ENCODE results near the gene PRKCH. TPM values are rescaled to one million over a fixed set of nuclear protein-coding genes. Genes with fewer than 3 reads are reported as not detected.
A peak's percentile ranks its signal among the peaks of the same experiment; 100 is the strongest.

PRKCH gene
- total and polyA plus RNA-seq, 7 experiments from 2014 or later, result 191 to 359 (median 314) TPM

DNA sequence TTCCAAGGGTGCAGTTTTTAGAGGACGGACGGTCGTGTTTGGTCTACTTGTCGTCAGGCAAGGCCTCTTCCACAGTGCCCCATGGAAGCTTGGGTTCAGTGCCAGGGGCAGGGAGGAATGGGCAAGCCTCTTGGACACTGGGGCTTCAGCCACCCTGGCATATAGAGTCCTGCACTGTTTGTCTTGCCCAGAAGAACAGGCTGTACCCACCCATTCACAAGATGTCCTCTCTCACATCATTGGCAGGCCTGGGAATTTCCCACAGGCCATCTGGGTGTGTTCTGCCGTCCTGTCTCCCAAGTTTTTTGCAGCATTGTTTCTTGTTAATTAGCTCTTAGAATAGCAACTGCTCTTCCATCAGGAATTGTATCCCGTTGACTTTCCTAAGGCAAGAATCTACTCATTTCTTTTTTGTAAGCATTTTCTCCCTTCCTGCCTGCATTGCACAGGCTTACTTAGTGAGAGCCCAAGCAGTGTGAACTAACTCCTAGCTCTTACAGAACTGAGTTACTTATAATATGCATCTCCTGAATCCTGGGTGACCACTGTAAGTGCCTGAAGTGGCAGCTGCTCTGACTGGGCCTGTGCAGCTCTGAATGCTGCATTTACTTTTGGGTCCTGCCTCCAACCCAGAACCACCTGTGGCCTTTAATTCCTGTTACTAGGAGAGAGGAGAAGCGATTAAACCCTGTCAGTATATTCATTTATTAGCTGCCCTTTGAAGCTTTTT is 224.5 kb downstream of the PRKCH start:
- DNase-seq, result no peak
- H3K4me1 ChIP-seq (ENCODE audit: control insufficient read depth in 2 of 2, insufficient read depth in 2 of 2, low read length in 2 of 2), result no peaks in the 10 kb centered on the region
- CTCF ChIA-PET, result interaction anchor here (0.5 to 0.6 kb wide), 3 partner anchors 16 to 254 kb away, joined by 3 read pairs; no protein-coding TSS in a partner anchor
- ATAC-seq, result no peak
- H3K4me3 ChIP-seq (ENCODE audit: low read length), result no peak overlapping the region
- Mint-ChIP-seq H3K4me3 (no peak overlapping the region), H3K27ac (peak overlapping the region; percentile 1 to 88 (median 66)), H3K9me3 (peaks cover 0 to 4% (median 0%) of the 10 kb centered on the region in 11 donors), H3K4me1 (peaks cover 9 to 62% (median 18%) of the 10 kb centered on the region in 7 donors), H3K36me3 (peaks cover 10 to 72% (median 52%) of the 10 kb centered on the region in 5 donors), H3K27me3 (no peaks in the 10 kb centered on the region)
- POLR2A ChIA-PET, result interaction anchor here (0.9 to 1.4 kb wide), 2 partner anchors 21 to 65 kb away, joined by 3 read pairs; no protein-coding TSS in a partner anchor
- H3K27ac ChIP-seq (ENCODE audit: low read depth, low read length), result no peak overlapping the region
- no peaks in the 10 kb centered on the region for H3K9me3 ChIP-seq (ENCODE audit: control insufficient read depth in 2 of 3, low read length in 3 of 3)
- no peaks in the 10 kb centered on the region for H3K27me3 ChIP-seq (ENCODE audit: control insufficient read depth in 2 of 2, insufficient read depth in 2 of 2, low read length in 2 of 2)
- peaks cover 21 to 92% (median 46%) of the 10 kb centered on the region in 3 experiments for H3K36me3 ChIP-seq (ENCODE audit: control insufficient read depth in 2 of 3, insufficient read depth in 3 of 3, low read length in 3 of 3)
- intact Hi-C loops (cut with micrococcal nuclease), result no loop called here

GRCh38 chr14:61547186-61548069 is 226.0 kb downstream of the PRKCH start:
- Histone ChIP-seq H3K4me1 (ENCODE audit: control insufficient read depth in 2 of 2, insufficient read depth in 2 of 2, low read length in 2 of 2) (peaks cover 6 to 7% of the 10 kb centered on the region in 2 donors), H3K4me3 (ENCODE audit: low read length) (no peak overlapping the region), H3K9me3 (ENCODE audit: control insufficient read depth in 2 of 3, low read length in 3 of 3) (no peaks in the 10 kb centered on the region), H3K27ac (ENCODE audit: low read depth, low read length) (peak overlapping the region; percentile 14), H3K36me3 (ENCODE audit: control insufficient read depth in 2 of 3, insufficient read depth in 3 of 3, low read length in 3 of 3) (peaks cover 21 to 99% (median 55%) of the 10 kb centered on the region in 3 experiments), H3K27me3 (ENCODE audit: control insufficient read depth in 2 of 2, insufficient read depth in 2 of 2, low read length in 2 of 2) (no peaks in the 10 kb centered on the region)
- peaks cover 14 to 67% (median 34%) of the 10 kb centered on the region in 7 donors for H3K4me1 Mint-ChIP-seq
- intact Hi-C loops (cut with micrococcal nuclease), result no loop called here
- no peak for DNase-seq
- no peak overlapping the region for H3K4me3 Mint-ChIP-seq
- H3K27ac Mint-ChIP-seq, result peak overlapping the region in 8 of 9 donors; percentile 54 to 89 (median 82)
- POLR2A ChIA-PET, result interaction anchor here (0.6 to 1.4 kb wide), 3 partner anchors 19 to 173 kb away, joined by 3 read pairs; no protein-coding TSS in a partner anchor
- H3K9me3 Mint-ChIP-seq, result peaks cover 0 to 4% (median 0%) of the 10 kb centered on the region in 11 donors
- peaks cover 15 to 80% (median 55%) of the 10 kb centered on the region in 5 donors for H3K36me3 Mint-ChIP-seq
- CTCF ChIA-PET, result interaction anchor here (0.7 to 0.8 kb wide), 4 partner anchors 15 to 289 kb away, joined by 3 read pairs; no protein-coding TSS in a partner anchor
- no peaks in the 10 kb centered on the region for H3K27me3 Mint-ChIP-seq
- no peak for ATAC-seq

DNA sequence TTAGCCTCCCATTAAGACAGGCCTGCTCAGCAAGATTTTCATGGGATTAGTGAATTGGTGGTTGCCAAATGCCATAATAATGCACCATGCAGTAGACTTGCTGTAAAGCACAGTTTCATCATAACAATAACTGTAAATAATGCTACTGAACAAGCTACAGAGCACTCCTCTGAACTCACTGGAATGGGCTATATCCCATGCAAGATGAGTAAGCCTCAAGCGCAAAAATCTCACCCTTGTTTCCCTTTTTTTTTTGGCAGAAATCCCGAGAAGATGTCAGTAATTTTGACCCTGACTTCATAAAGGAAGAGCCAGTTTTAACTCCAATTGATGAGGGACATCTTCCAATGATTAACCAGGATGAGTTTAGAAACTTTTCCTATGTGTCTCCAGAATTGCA is 228.0 kb downstream of the PRKCH start:
- Mint-ChIP-seq H3K4me1 (peaks cover 22 to 76% (median 52%) of the 10 kb centered on the region in 7 donors), H3K9me3 (peaks cover 0 to 4% (median 0%) of the 10 kb centered on the region in 11 donors), H3K27me3 (no peaks in the 10 kb centered on the region), H3K36me3 (peaks cover 15 to 75% (median 53%) of the 10 kb centered on the region in 5 donors), H3K27ac (peak overlapping the region in 8 of 9 donors; percentile 15 to 87 (median 66)), H3K4me3 (no peak overlapping the region)
- intact Hi-C loops (cut with micrococcal nuclease), result no loop called here
- Histone ChIP-seq H3K27me3 (ENCODE audit: control insufficient read depth in 2 of 2, insufficient read depth in 2 of 2, low read length in 2 of 2) (no peaks in the 10 kb centered on the region), H3K4me3 (ENCODE audit: low read length) (no peak overlapping the region), H3K9me3 (ENCODE audit: control insufficient read depth in 2 of 3, low read length in 3 of 3) (no peaks in the 10 kb centered on the region), H3K36me3 (ENCODE audit: control insufficient read depth in 2 of 3, insufficient read depth in 3 of 3, low read length in 3 of 3) (peaks cover 21 to 79% (median 55%) of the 10 kb centered on the region in 3 experiments), H3K4me1 (ENCODE audit: control insufficient read depth in 2 of 2, insufficient read depth in 2 of 2, low read length in 2 of 2) (peaks cover 9 to 12% of the 10 kb centered on the region in 2 donors), H3K27ac (ENCODE audit: low read depth, low read length) (no peak overlapping the region)
- CTCF ChIA-PET, result no interaction called here
- DNase-seq (no peak), ATAC-seq (no peak)
- POLR2A ChIA-PET, result interaction anchor here (0.6 kb wide), 1 partner anchor 264 kb away, joined by 3 read pairs; no protein-coding TSS in a partner anchor

GRCh38 chr14:61551384-61551783 is 230.0 kb downstream of the PRKCH start:
- peak; percentile 46 for ATAC-seq
- H3K27me3 ChIP-seq (ENCODE audit: control insufficient read depth in 2 of 2, insufficient read depth in 2 of 2, low read length in 2 of 2), result no peaks in the 10 kb centered on the region
- peak overlapping the region; percentile 57 to 92 (median 83) for H3K27ac Mint-ChIP-seq
- H3K4me3 ChIP-seq (ENCODE audit: low read length), result no peak overlapping the region
- peaks cover 21 to 59% (median 47%) of the 10 kb centered on the region in 3 experiments for H3K36me3 ChIP-seq (ENCODE audit: control insufficient read depth in 2 of 3, insufficient read depth in 3 of 3, low read length in 3 of 3)
- POLR2A ChIA-PET, result interaction anchor here (1.4 to 2.4 kb wide), 3 partner anchors 147 to 211 kb away, joined by 3 to 9 read pairs (median 4); partner anchors contain the start of gene SNAPC1
- H3K27me3 Mint-ChIP-seq, result no peaks in the 10 kb centered on the region
- H3K9me3 Mint-ChIP-seq, result peaks cover 0 to 3% (median 0%) of the 10 kb centered on the region in 11 donors
- no peak for DNase-seq
- H3K4me1 Mint-ChIP-seq, result peaks cover 25 to 71% (median 52%) of the 10 kb centered on the region in 7 donors
- CTCF ChIA-PET, result interaction anchor here (0.6 to 1.0 kb wide), 4 partner anchors 19 to 286 kb away, joined by 3 read pairs; no protein-coding TSS in a partner anchor
- H3K4me3 Mint-ChIP-seq, result peak overlapping the region in 2 of 10 donors; percentile 6 to 46
- intact Hi-C loops (cut with micrococcal nuclease), result no loop called here
- peaks cover 8 to 69% (median 37%) of the 10 kb centered on the region in 5 donors for H3K36me3 Mint-ChIP-seq
- peaks cover 9 to 12% of the 10 kb centered on the region in 2 donors for H3K4me1 ChIP-seq (ENCODE audit: control insufficient read depth in 2 of 2, insufficient read depth in 2 of 2, low read length in 2 of 2)
- no peak overlapping the region for H3K27ac ChIP-seq (ENCODE audit: low read depth, low read length)
- no peaks in the 10 kb centered on the region for H3K9me3 ChIP-seq (ENCODE audit: control insufficient read depth in 2 of 3, low read length in 3 of 3)

- ChIA-PET POLR2A (interaction anchor here (1.2 to 2.4 kb wide), 5 partner anchors 28 to 210 kb away, joined by 3 to 9 read pairs (median 3); partner anchors contain the start of gene SNAPC1), CTCF (interaction anchor here (0.6 to 0.9 kb wide), 3 partner anchors 9 to 285 kb away, joined by 3 read pairs; no protein-coding TSS in a partner anchor)
- Mint-ChIP-seq H3K4me3 (peak overlapping the region in 1 of 10 donors; percentile 82), H3K27ac (peak overlapping the region in 8 of 9 donors; percentile 57 to 92 (median 82)), H3K27me3 (no peaks in the 10 kb centered on the region), H3K9me3 (peaks cover 0 to 3% (median 0%) of the 10 kb centered on the region in 11 donors), H3K4me1 (peaks cover 25 to 72% (median 57%) of the 10 kb centered on the region in 7 donors), H3K36me3 (peaks cover 8 to 63% (median 30%) of the 10 kb centered on the region in 5 donors)
- Histone ChIP-seq H3K36me3 (ENCODE audit: control insufficient read depth in 2 of 3, insufficient read depth in 3 of 3, low read length in 3 of 3) (peaks cover 21 to 51% (median 42%) of the 10 kb centered on the region in 3 experiments), H3K9me3 (ENCODE audit: control insufficient read depth in 2 of 3, low read length in 3 of 3) (no peaks in the 10 kb centered on the region), H3K4me3 (ENCODE audit: low read length) (no peak overlapping the region), H3K27me3 (ENCODE audit: control insufficient read depth in 2 of 2, insufficient read depth in 2 of 2, low read length in 2 of 2) (no peaks in the 10 kb centered on the region), H3K4me1 (ENCODE audit: control insufficient read depth in 2 of 2, insufficient read depth in 2 of 2, low read length in 2 of 2) (peaks cover 9 to 12% of the 10 kb centered on the region in 2 donors), H3K27ac (ENCODE audit: low read depth, low read length) (no peak overlapping the region)
- intact Hi-C loops (cut with micrococcal nuclease), result loop anchor here in 1 of 2 donors (2.0 kb wide), 1 partner anchor 17 kb away; no protein-coding TSS in a partner anchor
- DNase-seq, result no peak
- no peak for ATAC-seq
Observed at GRCh38 chr14:61552241-61552640, 230.9 kb downstream of the PRKCH start.

Data from naive thymus-derived CD4-positive, alpha-beta T cell (primary cell).